Activated CD8-positive, alpha-beta memory T cell treated with anti-CD3 and anti-CD28 coated beads, Interleukin-2, amount 10 ng/mL, durations not matched to agents 7 days and 5 days (primary cell): ENCODE results near the gene DCAF17. TPM values are rescaled to one million over a fixed set of nuclear protein-coding genes. Genes with fewer than 3 reads are reported as not detected.
A peak's percentile ranks its signal among the peaks of the same experiment; 100 is the strongest.
"Not testable (repeated sequence)": the region's sequence is repeated elsewhere in the genome, so short reads cannot be mapped to it uniquely, and the experiment has no call there.

Experiments
- ATAC-seq: fragments of 150-1000 bp; cut with Tn5 transposase; one replicate; pipeline ENCODE4 v1.10.0; 2021; ENCODE audit warnings: moderate library complexity
- CTCF ChIA-PET: fragments of 350-600 bp; sonication (Branson Sonifier 250); formaldehyde crosslinking; loops from one replicate; lab custom pipeline; 2021; ENCODE audit warnings: antibody characterized with exemption; lab: Charles Lee
- DNase-seq: peaks from one replicate; pipeline ENCODE4 v3.0.0-alpha.2; 2020
- H3K27ac Mint-ChIP-seq: one replicate; pipeline ENCODE4 v1.8.0; 2021; ENCODE audit warnings: mild to moderate bottlenecking, mixed read lengths
- H3K27me3 Mint-ChIP-seq: one replicate; pipeline ENCODE4 v1.8.0; 2021; ENCODE audit warnings: mixed read lengths
- H3K36me3 Mint-ChIP-seq: one replicate; pipeline ENCODE4 v1.8.0; 2021; ENCODE audit warnings: mild to moderate bottlenecking, mixed read lengths
- H3K4me1 Mint-ChIP-seq: one replicate; pipeline ENCODE4 v1.8.0; 2021; ENCODE audit warnings: mixed read lengths
- H3K4me3 Mint-ChIP-seq: one replicate; pipeline ENCODE4 v1.8.0; 2021; ENCODE audit warnings: mild to moderate bottlenecking, moderate library complexity, mixed read lengths
- H3K9me3 Mint-ChIP-seq: one replicate; pipeline ENCODE4 v1.8.0; 2022; ENCODE audit warnings: low read depth, mixed read lengths
- total RNA-seq, 2 experiments: library from RNA; stranded (reverse); gene quantifications; one replicate each; pipeline ENCODE4 v1.2.3, GENCODE V29; 2021

Gene DCAF17
- total RNA-seq, 2 experiments from 2014 or later = 18.7 to 19.7 TPM

GRCh38 chr2:171482877-171483276, 48.9 kb downstream of the DCAF17 start:
- H3K4me3 Mint-ChIP-seq = no peak overlapping the region
- no peak overlapping the region for H3K27ac Mint-ChIP-seq
- H3K4me1 Mint-ChIP-seq = peaks cover 20% of the 10 kb centered on the region
- ATAC-seq = no peak
- no peaks in the 10 kb centered on the region for H3K9me3 Mint-ChIP-seq
- H3K36me3 Mint-ChIP-seq = peaks cover 37% of the 10 kb centered on the region
- no peak for DNase-seq
- CTCF ChIA-PET = no interaction called here
- no peaks in the 10 kb centered on the region for H3K27me3 Mint-ChIP-seq

GRCh38 chr2:171483793-171484192, 49.8 kb downstream of the DCAF17 start:
- Mint-ChIP-seq H3K9me3 (peaks cover 3% of the 10 kb centered on the region), H3K27ac (no peak overlapping the region), H3K4me1 (peaks cover 18% of the 10 kb centered on the region), H3K27me3 (no peaks in the 10 kb centered on the region), H3K36me3 (peaks cover 40% of the 10 kb centered on the region), H3K4me3 (no peak overlapping the region)
- ATAC-seq (no peak), DNase-seq (no peak)
- CTCF ChIA-PET = no interaction called here

GRCh38 chr2:171485116-171485515, 51.1 kb downstream of the DCAF17 start:
- H3K9me3 Mint-ChIP-seq = peaks cover 3% of the 10 kb centered on the region
- CTCF ChIA-PET = no interaction called here
- H3K27me3 Mint-ChIP-seq = no peaks in the 10 kb centered on the region
- H3K4me1 Mint-ChIP-seq = peaks cover 11% of the 10 kb centered on the region
- H3K27ac Mint-ChIP-seq = no peak overlapping the region
- DNase-seq (no peak), ATAC-seq (no peak)
- peaks cover 37% of the 10 kb centered on the region for H3K36me3 Mint-ChIP-seq
- no peak overlapping the region for H3K4me3 Mint-ChIP-seq

GRCh38 chr2:171487201-171487600, 53.2 kb downstream of the DCAF17 start:
- peaks cover 9% of the 10 kb centered on the region for H3K4me1 Mint-ChIP-seq
- H3K36me3 Mint-ChIP-seq = peaks cover 24% of the 10 kb centered on the region
- CTCF ChIA-PET = no interaction called here
- no peak overlapping the region for H3K4me3 Mint-ChIP-seq
- no peak overlapping the region for H3K27ac Mint-ChIP-seq
- DNase-seq = no peak
- ATAC-seq = no peak
- H3K27me3 Mint-ChIP-seq = no peaks in the 10 kb centered on the region
- peaks cover 3% of the 10 kb centered on the region for H3K9me3 Mint-ChIP-seq

GRCh38 chr2:171487803-171488259, 53.8 kb downstream of the DCAF17 start:
- no peaks in the 10 kb centered on the region for H3K27me3 Mint-ChIP-seq
- no peak overlapping the region for H3K4me3 Mint-ChIP-seq
- H3K27ac Mint-ChIP-seq = no peak overlapping the region
- H3K36me3 Mint-ChIP-seq = peaks cover 24% of the 10 kb centered on the region
- ATAC-seq (no peak), DNase-seq (no peak)
- H3K4me1 Mint-ChIP-seq = peaks cover 9% of the 10 kb centered on the region
- CTCF ChIA-PET = no interaction called here
- H3K9me3 Mint-ChIP-seq = peaks cover 3% of the 10 kb centered on the region

GRCh38 chr2:171490577-171490976, 56.6 kb downstream of the DCAF17 start:
- CTCF ChIA-PET = no interaction called here
- Mint-ChIP-seq H3K4me1 (peaks cover 4% of the 10 kb centered on the region), H3K4me3 (no peak overlapping the region), H3K27ac (no peak overlapping the region), H3K36me3 (peaks cover 11% of the 10 kb centered on the region), H3K27me3 (no peaks in the 10 kb centered on the region), H3K9me3 (peaks cover 3% of the 10 kb centered on the region)
- DNase-seq (no peak), ATAC-seq (no peak)

GRCh38 chr2:171491292-171491691, 57.3 kb downstream of the DCAF17 start:
- no peak for ATAC-seq
- H3K27me3 Mint-ChIP-seq = no peaks in the 10 kb centered on the region
- H3K36me3 Mint-ChIP-seq = peaks cover 13% of the 10 kb centered on the region
- H3K27ac Mint-ChIP-seq = no peak overlapping the region
- no peak for DNase-seq
- H3K9me3 Mint-ChIP-seq = peaks cover 4% of the 10 kb centered on the region
- peaks cover 4% of the 10 kb centered on the region for H3K4me1 Mint-ChIP-seq
- no peak overlapping the region for H3K4me3 Mint-ChIP-seq
- CTCF ChIA-PET = no interaction called here

GRCh38 chr2:171492664-171493063, 58.6 kb downstream of the DCAF17 start:
- CTCF ChIA-PET = no interaction called here
- no peak overlapping the region for H3K27ac Mint-ChIP-seq
- peaks cover 4% of the 10 kb centered on the region for H3K4me1 Mint-ChIP-seq

GRCh38 chr2:171497664-171498063, 63.6 kb downstream of the DCAF17 start:
- CTCF ChIA-PET, H3K36me3 Mint-ChIP-seq, H3K27ac Mint-ChIP-seq, H3K4me1 Mint-ChIP-seq, H3K4me3 Mint-ChIP-seq, H3K9me3 Mint-ChIP-seq, ATAC-seq, DNase-seq, H3K27me3 Mint-ChIP-seq: not testable (repeated sequence)

More at GRCh38 chr2:171492664-171493063, 58.6 kb downstream of the DCAF17 start:
- DNase-seq (no peak), ATAC-seq (no peak)
- no peaks in the 10 kb centered on the region for H3K27me3 Mint-ChIP-seq
- H3K36me3 Mint-ChIP-seq = peaks cover 13% of the 10 kb centered on the region
- H3K4me3 Mint-ChIP-seq = no peak overlapping the region
- H3K9me3 Mint-ChIP-seq = peaks cover 8% of the 10 kb centered on the region

GRCh38 chr2:171505374-171505773, 71.3 kb downstream of the DCAF17 start:
- H3K9me3 Mint-ChIP-seq = no peaks in the 10 kb centered on the region
- peaks cover 4% of the 10 kb centered on the region for H3K4me1 Mint-ChIP-seq
- ATAC-seq = no peak
- no peak overlapping the region for H3K4me3 Mint-ChIP-seq
- peaks cover 3% of the 10 kb centered on the region for H3K27me3 Mint-ChIP-seq
- no peak overlapping the region for H3K27ac Mint-ChIP-seq
- CTCF ChIA-PET = no interaction called here
- no peaks in the 10 kb centered on the region for H3K36me3 Mint-ChIP-seq
- DNase-seq = no peak

- peaks cover 4% of the 10 kb centered on the region for H3K4me1 Mint-ChIP-seq
- CTCF ChIA-PET = interaction anchor here (1.3 kb wide), 1 partner anchor 21 kb away, joined by 3 read pairs; no protein-coding TSS in a partner anchor
- ATAC-seq = no peak
Measured at GRCh38 chr2:171509945-171510731, 76.1 kb downstream of the DCAF17 start.

GRCh38 chr2:171512014-171512413, 78.0 kb downstream of the DCAF17 start:
- H3K4me1 Mint-ChIP-seq = peaks cover 4% of the 10 kb centered on the region
- CTCF ChIA-PET = no interaction called here
- DNase-seq (no peak), ATAC-seq (no peak)
- H3K36me3 Mint-ChIP-seq = no peaks in the 10 kb centered on the region
- peaks cover 3% of the 10 kb centered on the region for H3K27me3 Mint-ChIP-seq
- no peaks in the 10 kb centered on the region for H3K9me3 Mint-ChIP-seq
- H3K27ac Mint-ChIP-seq = no peak overlapping the region
- H3K4me3 Mint-ChIP-seq = no peak overlapping the region

More at GRCh38 chr2:171509945-171510731, 76.1 kb downstream of the DCAF17 start:
- no peaks in the 10 kb centered on the region for H3K9me3 Mint-ChIP-seq
- peak overlapping the region; percentile 18 for H3K4me3 Mint-ChIP-seq
- peaks cover 3% of the 10 kb centered on the region for H3K27me3 Mint-ChIP-seq
- no peak for DNase-seq
- H3K27ac Mint-ChIP-seq = no peak overlapping the region
- H3K36me3 Mint-ChIP-seq = no peaks in the 10 kb centered on the region

GRCh38 chr2:171512683-171513195, 78.7 kb downstream of the DCAF17 start:
- ATAC-seq = no peak
- Mint-ChIP-seq H3K27ac (no peak overlapping the region), H3K27me3 (peaks cover 3% of the 10 kb centered on the region), H3K36me3 (no peaks in the 10 kb centered on the region), H3K4me1 (peaks cover 4% of the 10 kb centered on the region), H3K4me3 (no peak overlapping the region), H3K9me3 (no peaks in the 10 kb centered on the region)
- CTCF ChIA-PET = no interaction called here
- no peak for DNase-seq

GRCh38 chr2:171513719-171514160, 79.7 kb downstream of the DCAF17 start:
- Mint-ChIP-seq H3K4me1 (peaks cover 4% of the 10 kb centered on the region), H3K27me3 (peaks cover 4% of the 10 kb centered on the region), H3K9me3 (no peaks in the 10 kb centered on the region), H3K4me3 (no peak overlapping the region), H3K36me3 (no peaks in the 10 kb centered on the region), H3K27ac (no peak overlapping the region)
- DNase-seq (no peak), ATAC-seq (no peak)
- CTCF ChIA-PET = no interaction called here
